Activated gamma-delta T cell treated with anti-CD3 and anti-CD28 coated beads, Interleukin-2, amount 50 U/mL, for 16 hours (primary cell): Measurements from ENCODE around the gene SND1.

Experiments
- DNase-seq: peaks from one replicate; pipeline ENCODE4 v3.0.0-alpha.2; 2020; ENCODE audit warnings: low read depth

SND1 gene

DNA sequence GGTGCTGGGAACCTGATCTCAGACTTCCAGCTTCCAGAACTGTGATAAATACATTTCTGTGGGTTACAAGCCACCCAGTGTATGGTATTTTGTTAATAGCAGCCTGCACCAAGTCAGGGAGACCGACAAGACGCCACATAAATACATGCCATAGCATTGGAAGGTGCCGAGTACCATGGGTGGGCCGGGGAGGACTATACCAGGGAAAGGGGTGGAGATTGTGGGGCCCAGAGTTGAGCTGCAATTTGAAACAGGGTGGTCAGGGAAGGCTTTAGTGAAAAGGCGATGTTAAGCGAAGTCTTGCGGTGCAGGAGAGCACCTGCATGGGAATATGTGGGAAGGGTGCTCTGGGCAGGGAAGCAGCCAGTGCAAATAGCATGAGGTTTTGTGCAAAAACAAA lies 468.1 kb downstream of the SND1 start:
- DNase-seq = no peak

DNA sequence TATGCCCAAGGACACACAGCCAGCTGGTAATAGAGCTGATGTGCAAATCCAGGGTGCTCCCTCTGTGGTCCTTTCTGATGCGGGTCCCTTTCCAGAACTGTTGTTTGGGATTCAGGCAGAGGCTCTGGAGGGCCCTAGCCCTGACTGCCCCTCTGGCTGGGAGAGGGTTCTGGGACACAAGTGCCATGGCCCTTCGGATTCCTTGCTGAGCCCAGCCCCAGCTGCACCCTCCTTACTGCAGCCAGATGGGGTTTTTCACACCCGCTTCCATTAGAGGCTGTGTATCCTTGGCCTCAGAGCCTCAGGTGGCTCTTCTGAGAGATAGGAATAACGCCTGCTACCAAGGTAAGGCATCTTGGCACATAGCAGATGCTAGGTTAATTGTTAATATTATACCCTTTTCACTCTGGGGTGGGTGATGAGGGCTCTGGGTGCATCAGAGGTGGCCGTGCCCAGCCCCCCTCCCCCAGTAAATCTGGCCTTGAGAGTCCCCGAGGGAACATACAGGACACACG lies 469.0 kb downstream of the SND1 start:
- no peak for DNase-seq

DNA sequence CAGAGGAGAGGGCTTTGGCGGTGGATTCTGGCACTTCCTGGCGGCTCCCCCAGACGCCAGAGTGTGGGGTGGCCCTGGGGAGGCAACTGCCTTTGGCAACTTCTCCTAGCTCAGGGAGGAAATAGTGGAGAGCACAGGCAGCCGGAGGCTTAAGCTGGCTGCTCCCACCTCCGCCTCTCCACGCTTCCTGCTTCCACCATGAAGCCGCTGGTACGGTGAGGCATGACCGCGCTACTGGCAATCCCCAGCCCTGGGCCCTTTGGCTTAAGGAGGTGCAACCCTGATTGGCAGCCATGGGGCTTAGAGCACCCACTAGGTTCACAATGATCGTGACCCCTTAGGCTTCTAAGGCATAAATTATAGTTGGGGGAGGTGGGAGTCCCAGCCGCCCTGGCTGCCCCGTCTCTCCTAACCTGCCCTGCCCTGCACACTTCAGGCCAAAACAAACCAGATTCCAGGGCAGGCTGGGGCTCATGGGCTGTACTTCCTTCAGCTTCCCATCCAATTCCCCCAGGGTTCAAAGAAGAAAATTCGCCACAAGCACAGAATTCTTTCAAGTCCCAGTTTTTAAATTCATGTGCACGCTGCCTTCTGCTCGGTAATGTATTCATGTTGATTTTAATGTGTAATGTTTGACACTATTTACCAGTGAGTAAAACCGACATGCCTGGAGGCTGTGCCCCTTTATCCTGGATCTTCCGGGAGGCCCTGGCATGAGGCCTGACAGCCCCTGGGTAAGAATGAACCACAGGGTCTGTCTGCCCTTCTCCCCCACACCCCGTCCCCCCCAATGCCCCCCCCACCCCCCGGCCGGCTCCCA lies 469.9 kb downstream of the SND1 start:
- no peak for DNase-seq

DNA sequence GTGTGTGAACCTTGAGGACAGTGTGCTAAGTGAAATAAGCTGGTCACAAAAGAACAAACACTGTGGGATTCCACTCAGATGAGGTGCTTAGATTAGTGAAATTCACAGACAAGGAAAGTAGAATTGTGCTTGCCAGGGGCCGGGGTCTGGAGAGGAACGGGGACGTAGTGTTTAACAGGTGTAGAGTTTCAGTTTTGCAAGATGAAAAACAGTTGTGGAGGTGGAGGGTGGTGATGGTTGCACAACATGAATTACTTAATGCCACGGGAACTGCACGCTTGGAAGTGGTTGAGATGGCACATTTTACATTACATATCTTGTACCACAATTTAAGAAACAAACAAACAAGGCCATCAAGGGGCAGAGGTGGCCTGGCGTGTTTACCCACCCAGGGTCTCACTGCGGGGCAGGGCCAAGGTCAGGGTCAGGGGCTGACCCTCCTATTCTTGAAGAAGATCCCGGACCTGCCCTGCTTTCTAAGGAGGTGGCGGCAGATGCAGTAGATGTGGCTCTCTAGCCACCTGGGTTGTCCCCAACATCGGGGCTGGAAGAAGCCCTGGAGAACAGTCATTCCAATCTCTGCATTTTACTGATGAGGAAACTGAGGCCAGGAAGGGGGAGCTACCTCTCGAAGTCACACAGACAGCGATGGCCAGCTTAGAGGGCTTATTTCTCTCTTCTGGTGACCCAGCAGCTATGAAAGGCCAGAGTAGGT lies 470.7 kb downstream of the SND1 start:
- no peak for DNase-seq

DNA sequence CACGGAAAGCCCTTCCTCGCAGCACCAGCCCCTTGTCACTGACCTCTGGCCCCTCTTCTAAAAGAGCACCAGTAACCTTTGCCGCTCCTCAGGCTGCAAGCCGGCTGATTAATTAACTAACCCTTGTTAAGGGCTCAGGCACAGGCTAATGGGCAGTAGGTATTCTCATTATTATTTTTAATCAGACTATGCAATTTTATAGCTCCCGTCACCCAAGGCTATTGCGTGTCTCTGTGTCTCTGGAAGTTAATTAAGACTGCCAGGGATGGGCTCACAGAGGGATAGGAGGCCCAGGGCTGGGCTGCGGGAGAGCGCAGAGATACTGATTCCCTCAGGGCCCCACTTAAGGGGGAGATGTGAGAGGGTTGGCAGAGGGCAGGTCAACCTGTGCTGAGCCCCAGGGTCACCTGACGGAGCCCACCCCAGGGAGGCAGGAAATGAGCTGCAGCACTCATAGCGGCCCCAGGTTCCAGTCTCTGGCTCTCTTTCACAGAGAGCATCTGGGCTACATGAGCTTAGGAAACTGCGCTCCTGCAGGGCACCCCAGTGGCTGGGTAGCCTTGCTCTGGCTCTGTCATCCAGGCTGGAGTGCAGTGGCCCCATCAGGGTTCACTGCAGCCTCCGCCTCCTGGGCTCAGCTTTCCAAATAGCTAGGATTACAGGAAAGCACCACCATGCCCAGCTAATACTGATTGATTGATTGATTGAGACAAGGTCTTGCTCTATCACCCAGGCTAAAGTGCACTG lies 471.5 kb downstream of the SND1 start:
- DNase-seq = no peak

DNA sequence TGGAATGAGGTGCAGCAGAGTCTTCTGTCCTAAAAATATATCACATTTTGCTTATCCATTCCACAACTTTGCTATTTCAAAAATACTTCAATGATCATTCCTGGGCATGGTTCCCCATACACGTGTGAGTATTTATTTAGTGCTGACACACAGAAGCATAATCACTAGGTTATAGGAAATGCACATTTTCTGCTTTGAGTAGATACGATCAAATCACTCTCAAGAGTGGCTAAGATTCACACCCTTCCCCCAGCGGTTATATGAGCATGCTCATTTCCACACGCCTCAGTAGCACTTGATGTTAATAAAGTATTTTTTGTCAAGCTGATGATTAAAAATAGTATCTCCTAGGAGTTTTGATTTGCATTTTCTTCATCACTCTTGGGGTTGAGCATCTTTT lies 472.8 kb downstream of the SND1 start:
- DNase-seq = no peak

DNA sequence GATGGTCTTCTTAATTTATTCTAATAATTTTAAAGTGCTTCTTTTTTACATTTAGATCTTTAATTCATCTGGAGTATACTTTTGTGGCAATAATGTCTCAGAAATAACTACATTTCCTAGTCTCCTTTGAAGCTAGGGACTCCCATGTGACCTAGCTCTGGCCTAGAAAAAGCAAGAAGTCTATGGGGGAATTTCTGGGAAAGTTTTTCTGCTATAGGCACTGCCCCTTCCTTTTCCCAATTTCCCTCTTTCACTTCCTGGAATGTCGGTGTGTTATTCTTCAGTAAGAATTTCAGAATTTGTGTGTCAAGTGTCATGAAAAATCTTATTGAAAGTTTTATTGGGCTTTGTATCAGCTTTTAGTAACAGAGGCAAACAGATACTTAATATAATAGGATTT lies 473.8 kb downstream of the SND1 start:
- no peak for DNase-seq

DNA sequence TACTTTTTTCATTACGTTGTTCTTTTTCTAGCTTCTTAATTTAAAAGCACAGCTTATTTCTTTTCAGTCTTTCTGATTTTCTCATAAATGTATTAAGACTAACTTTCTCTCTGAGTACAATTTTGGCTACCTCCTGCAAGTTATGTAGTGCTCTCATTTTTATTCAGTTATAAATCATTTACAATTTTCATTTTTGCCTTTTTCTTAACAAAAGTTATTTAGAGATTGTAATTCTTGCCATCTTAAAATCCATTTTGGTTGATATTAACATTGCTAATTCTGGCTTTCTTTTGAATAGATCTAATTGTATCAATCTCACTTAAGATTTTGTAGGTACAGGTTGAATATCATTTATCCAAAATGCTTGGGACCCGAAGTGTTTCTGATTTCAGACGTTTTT lies 476.4 kb downstream of the SND1 start:
- no peak for DNase-seq

DNA sequence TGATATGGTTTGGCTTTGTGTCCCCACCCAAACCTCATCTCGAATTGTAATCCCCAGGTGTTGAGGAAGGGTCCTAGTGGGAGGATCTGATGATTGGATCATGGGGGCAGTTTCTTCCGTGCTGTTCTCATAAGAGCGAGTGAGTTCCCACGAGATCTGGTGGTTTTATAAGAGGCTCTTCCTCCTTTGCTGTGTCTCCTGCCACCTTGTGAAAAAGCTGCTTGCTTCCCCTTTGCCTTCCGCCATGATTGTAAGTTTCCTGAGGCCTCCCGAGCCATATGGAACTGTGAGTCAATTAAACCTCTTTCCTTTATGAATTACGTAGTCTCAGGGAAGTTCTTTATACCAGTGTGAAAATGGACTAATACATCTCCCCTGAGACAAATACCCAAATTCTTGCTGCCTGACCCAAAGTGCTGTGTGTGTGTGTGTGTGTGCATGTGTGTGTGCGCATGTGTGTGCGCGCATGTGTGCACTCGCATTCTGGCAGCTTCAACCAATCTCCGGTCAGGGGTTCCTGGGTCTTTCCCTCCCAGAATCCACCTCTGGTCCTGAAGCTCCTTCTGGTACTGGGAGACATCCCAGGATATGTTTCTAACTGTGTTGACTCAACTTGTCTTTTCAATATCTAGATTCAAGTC lies 477.4 kb downstream of the SND1 start:
- no peak for DNase-seq

DNA sequence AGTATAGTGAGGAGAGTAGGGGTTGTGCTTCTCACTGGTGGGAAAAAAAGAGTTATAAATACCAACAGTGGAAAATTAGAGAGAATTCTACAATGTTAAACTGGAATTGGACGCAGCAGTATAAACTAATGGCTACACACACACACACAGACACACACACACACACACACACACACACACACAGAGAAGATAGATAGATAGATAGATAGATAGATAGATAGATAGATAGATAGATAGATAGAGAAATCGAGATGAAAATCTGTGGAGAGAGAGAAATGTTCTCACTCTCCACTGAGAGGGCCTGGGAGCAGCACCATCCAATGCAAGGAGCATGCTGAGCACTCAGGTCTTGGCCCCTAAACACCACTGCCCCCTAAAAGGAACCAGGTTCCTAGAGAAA lies 479.1 kb downstream of the SND1 start:
- DNase-seq = no peak

DNA sequence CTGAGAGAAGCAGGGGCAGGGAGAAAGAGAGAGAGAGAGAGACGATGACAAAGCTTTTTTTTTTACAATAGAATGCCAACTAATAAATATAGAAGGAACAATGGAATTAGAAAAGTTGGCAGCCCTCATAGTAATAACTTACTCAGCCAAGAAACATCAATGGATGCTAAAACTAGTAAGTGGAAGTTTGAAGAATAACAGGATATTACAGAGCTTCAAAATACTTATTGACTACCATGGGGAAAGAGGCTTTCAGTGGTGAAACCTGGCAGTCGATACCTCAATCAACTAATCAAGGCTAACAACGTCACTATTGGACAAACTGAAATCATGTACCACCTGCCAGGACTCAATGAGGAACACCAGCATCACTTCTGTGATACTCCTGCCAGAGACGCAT lies 479.7 kb downstream of the SND1 start:
- no peak for DNase-seq

DNA sequence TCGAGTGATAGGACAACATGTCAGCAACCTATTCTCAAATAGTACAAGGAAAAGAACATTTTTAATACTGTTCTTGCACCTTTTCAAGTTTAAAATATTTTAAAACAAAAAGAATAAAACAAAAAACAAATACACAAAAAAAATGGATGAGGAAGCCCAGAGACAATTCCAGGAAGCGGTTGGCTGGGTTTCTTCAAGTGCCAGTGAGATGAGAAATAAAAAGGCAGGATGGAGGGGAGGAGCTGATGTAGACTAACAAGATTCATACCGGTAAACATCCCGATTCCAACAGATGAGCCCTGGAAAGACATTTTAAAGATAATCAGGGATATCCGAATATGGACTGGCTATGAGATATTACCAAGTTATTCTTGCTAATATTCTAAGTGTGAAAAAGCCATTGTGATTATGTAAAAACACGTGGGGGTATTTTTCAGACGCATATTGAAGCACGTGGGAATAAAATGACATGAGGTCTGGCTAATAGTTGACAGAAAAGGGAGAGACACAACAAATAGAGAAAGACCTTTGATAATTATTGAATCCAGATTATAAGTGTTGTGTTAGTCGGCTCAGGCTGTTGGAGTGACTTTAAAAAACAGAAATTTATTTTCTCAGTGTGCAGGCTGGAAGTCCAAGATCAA lies 480.6 kb downstream of the SND1 start:
- DNase-seq = no peak

DNA sequence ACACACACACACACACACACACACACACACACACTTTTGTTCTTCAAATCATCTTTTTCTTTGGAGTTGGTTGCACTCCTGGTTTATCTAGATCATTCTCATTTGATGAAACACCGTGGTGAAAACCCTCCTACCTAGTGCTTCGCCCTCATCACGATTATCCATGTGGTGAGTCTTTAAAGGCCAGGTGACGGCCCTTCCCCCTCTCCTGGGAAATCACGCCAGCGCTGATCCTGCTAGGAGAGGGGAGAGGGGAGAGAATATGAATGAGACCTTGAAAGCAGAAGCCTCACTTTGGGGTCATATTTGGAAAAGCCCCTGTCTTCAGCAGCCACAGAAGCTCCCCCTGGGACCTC lies 483.1 kb downstream of the SND1 start:
- DNase-seq = no peak

DNA sequence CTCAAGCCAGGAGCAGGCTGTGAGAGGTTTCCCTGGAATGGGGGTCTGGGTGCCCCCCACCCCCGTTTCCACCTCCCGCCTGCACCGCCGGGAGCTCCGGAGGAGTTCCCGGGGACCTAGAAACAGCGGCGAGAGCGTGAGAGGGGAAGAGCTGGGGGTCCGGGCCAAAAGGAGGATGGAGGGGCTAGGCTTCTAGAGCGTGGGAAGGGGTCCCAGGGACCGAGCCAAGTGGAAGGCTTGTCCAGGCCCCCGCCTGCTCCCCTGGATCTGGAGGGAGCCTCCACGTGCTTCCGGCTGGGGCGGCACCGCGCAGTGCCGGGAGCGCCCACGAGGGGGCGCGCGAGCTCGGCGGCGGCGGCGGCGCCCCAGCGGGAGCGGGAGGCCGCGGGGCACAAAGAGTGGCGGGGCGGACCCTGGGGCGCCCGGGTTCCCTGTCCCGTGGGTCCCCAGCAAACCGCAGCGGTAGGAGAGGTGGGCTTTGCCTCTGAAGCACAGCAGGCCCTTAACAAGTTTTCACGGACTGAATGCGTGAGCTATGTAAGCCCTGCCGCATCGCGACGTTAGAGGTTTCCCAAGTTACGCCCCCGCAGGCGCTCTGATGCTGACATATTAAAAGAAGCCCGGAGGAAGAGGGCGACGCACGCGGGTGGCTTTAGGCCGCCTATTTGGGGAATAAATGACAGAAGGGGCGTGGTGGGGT lies 483.7 kb downstream of the SND1 start:
- peak; percentile 34 for DNase-seq

DNA sequence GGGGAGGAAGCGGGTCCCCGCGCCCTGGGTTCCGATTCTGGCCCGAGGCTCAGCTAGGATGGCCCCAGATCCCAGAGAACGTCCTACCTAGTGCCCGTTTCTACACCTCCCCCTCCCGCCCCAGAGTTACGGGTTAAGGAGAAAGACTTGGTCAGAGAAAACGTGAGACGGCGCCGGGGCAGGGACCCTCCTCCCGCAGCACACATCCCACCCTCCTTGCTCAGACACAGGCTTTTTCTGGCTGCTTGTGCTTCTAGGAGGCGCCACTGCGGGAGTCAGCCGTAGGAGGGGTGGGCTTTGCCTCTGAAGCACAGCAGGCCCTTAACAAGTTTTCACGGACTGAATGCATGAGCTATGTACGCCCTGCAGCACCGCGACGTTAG lies 484.2 kb downstream of the SND1 start:
- no peak for DNase-seq

DNA sequence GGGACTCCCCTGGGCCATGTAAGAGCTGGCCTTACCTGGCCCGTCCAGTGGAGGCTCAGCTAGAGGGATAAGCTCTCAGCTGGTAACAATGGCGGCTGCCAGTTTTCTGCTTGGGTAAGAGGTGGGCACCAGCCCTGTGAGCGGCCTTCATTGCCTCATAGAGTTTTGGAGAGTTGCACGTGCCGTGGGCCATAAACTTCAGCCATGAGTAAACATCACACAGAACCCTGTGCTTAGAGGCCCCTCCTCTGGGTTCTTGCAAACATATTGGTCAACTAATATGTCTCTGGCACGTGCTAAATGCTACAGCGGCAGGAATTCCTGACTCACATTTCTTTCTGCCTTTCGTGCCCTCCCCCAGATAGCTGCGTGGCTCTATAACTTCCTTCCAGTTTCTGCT lies 485.2 kb downstream of the SND1 start:
- DNase-seq = no peak

DNA sequence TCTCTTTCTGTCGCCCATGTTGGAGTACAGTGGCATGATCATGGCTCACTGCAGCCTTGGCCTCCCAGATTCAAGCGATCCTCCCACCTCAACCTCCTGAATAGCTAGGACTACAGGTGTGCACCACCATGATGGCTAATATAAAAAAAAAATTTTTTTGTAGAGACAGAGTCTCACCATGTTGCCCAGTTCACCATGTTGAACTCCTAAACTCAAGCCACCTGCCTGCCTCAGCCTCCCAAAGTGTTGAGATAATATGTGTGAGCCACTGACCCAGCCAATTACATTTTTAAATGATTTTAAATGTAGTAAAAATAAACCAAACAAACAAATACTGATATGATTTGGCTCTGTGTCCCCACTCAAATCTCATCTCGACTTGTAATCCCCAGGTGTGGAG lies 487.4 kb downstream of the SND1 start:
- DNase-seq = no peak

DNA sequence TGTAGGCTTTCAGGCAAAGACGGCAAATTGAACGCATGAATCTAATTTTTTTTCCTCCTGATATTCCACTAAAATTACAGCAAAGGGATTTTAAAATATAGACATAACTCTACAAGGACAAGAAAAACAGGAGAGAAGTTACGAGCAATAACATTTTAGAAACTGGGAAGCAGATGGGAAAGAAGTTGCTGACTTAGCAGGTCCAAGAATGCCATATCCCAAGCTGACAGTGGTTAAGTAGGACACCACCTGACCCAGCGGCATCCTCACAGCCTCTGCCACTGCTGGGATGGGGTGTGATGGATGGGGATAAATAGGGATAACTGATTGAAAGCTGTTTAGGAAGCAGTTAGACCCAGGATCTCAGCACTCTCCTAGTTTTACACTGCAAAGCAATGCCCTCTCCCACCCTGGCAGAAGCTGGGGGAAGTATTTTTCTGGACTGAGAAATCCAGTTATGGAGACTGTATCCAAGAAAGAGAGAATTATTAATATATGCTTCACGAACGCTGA lies 489.7 kb downstream of the SND1 start:
- DNase-seq = no peak
